HG03558 (cell line): ENCODE measurements around the gene CYTL1.
"Not testable (repeated sequence)": the region's sequence is repeated elsewhere in the genome, so short reads cannot be mapped to it uniquely, and the experiment has no call there.

ENCODE experiments used
- ATAC-seq: cut with Tn5 transposase; IDR thresholded peaks from one replicate; pipeline ENCODE4 v1.9.1; 2021; ENCODE audit warnings: moderate number of reproducible peaks; ENCODE audit not compliant: unreplicated experiment; ENCODE audit errors: extremely low read depth

Gene CYTL1

DNA sequence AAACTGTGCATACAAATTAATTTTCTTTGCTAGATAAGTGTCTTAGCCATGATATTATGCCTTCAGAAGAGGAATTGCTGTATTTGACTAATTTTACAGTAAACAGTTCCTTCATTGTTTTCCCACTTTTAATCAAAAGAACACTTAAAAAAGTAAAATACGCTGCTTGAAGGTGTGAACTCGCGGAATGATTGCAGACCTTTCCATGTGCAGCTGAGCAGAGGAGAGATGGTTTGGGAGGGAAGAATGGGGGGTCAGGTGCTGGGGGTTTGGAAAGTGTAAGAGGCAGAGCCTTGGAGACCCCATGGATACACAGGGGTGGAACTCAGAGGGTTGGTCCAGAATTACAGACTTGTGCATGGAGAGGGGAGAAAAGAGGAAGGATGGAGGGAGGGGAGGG lies 15.3 kb downstream of the CYTL1 start:
- ATAC-seq, result no peak

GRCh38 chr4:5003372-5003857 lies 15.8 kb downstream of the CYTL1 start:
- no peak for ATAC-seq

GRCh38 chr4:5001641-5002040 lies 17.6 kb downstream of the CYTL1 start:
- ATAC-seq, result not testable (repeated sequence)

DNA sequence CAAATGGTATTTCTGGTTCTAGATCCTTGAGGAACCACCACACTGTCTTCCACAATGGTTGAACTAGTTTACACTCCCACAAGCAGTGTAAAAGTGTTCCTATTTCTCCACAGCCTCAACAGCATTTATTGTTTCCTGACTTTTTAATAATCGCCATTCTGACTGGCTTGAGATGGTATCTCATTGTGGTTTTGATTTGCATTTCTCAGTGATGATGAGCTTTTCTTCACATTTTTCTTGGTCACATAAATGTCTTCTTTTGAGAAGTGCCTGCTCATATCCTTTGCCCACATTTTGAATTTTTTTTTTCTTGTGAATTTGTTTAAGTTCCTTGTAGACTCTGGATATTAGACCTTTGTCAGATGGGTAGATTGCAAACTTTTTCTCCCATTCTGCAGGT lies 22.3 kb downstream of the CYTL1 start:
- ATAC-seq, result not testable (repeated sequence)

GRCh38 chr4:4995908-4996265 lies 23.4 kb downstream of the CYTL1 start:
- no peak for ATAC-seq

DNA sequence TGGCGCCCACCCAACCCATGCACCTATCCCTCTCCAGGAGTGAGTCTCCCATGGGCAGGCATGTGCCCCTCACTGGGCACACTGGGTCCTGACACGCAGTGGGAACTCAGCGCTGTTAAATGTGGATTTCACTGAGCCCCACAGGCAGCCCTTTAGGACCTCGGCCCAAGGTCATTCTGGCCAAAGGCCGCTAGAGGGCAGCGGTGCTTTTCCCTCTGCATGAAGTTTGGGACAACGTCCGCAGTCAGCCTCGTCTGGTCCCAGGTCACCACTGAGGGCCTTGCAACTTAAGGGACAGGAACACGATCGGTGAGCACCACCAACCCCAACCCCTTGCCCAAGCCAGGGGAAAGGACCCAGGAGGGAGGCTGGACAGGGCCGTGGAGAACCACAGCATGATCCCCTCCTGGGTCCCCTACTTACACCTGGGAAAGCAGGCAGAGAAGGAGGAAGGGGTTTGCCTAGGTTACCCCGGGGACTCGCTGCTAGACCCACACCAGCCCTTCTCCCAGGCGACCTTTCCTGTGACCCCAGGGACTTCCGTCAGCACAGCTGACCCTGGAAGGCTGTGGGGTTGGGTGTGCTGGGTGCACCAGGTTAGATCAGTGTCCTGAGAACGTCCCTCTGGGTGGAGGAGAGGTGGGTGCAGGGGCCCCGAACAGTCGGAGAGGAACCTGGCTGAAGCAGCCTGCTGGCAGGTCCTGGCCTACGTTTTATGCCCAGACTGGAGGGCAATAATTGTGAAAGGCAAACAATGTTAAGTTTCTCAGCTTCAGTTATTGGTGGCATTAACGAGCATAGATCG lies 24.0 kb downstream of the CYTL1 start:
- no peak for ATAC-seq

DNA sequence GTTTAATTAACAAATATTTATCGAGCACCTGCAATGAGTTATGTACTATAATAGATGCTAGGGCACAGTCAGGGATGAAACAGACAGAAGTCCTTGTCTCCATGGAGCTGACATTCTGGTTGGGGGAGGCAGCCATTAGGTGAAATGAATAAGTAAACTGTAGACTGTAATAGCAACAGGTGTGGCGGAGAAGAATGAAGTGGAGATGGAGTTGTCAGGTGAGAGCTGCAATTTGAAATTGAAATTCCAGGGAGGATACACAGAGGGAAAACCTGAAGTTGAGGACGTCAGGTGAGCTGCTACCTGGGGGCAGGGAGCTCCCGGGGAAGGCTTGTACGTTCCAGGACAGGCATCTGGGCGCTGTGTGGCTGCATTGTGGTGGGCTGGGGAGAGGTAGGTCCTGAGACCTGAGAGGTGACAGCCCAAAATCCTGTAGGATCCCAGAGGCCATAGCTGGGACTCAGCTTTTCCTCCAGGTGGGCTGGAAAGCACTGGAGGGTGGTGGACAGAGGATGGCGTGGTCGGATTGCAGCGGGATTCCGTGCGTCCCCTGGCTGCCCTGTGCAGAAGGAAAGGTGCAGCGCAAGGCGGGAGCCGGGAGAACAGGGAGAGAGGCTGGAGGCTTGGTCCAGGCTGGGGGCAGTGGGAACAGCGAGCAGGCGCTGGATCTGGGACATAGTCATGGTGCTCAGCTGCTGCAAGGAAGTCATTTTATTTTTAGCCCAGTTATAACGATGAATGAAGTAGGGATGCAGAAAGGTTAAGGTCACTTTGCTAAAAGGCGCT lies 24.8 kb downstream of the CYTL1 start:
- no peak for ATAC-seq

DNA sequence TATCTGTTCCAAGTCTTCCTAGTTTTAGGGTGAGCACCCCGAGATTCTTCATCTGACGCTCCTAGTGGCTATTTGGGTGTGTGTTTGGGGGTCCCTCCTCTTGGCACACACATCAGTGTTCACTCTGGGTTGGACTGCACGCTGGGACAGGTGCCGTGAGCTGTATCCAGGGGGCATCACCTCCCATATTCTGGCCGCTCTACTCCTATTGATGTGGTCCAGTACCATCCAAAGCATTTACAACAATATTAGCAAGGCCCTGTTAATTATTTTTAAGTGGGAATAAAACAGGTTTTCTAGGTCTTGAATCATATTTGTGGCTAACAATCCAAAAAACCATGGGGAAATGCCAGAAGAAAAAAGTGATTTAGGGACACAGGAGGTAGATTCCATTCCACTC lies 26.4 kb downstream of the CYTL1 start:
- no peak for ATAC-seq

- no peak for ATAC-seq
These were observed 27.6 kb downstream of the CYTL1 start for GRCh38 chr4:4991541-4992099.

DNA sequence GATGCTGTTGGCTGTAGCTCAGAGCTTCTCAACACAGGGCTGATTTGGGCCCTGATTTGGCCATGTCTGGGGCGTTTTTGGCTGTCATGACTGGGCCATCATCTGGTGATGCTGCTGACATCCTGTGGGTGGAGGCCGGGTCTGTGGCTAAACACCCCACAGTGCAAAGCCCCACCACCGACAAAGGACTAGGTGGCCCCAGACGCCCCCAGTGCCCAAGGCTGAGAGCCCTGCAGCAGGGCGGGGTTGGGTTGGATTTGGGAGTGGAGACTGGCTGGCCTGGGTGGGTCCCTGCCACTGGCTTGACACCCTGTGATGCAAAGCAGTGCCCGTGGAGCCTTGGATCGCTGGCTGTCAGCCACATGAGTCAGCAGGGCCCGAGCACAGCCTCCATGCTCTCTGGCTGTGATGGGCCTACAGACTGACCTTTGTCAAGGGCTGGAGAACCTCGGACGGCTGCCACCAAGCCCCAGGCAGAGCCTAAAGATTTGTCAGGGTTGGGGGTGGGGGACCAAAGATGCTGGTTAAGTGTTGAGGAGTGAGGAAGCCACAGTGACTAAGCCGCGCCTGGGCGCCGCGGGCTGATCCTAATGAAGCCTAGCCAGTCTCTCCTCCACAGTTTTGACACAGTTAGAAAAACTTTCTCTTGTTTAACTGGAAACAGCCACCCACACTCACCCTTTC lies 28.3 kb downstream of the CYTL1 start:
- ATAC-seq, result no peak

GRCh38 chr4:4990329-4990728 lies 28.9 kb downstream of the CYTL1 start:
- ATAC-seq, result no peak

DNA sequence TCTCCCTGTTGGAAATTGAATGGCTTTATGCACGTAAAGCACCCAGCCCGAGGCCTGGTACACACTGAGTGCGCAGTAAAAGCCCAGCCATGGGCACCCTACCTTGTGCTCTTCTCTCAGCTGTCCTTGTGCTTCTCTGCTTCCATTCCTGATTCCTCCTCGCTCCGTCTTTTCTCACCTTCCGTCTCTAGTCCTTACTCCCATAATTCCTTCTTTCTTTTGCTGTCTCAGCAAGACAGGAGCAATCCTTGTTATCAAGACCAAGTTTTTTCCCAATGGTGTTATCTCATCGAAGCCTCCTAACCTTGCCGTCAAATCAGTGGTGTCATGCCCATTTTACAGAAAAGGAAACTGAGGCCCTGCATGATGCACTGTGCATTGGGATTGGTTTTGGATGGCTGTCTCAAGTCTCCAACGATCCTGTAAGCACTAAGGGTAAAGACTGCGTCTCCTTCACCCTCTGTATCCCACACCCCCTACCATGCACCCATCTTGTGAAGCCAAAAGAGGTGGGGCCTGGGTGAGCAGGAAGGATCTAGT lies 30.1 kb downstream of the CYTL1 start:
- ATAC-seq, result no peak

GRCh38 chr4:4987656-4988055 lies 31.6 kb downstream of the CYTL1 start:
- no peak for ATAC-seq

- no peak for ATAC-seq
These were observed 32.4 kb downstream of the CYTL1 start for GRCh38 chr4:4986841-4987240.

- ATAC-seq, result no peak
These were observed 33.4 kb downstream of the CYTL1 start for GRCh38 chr4:4985844-4986243.

DNA sequence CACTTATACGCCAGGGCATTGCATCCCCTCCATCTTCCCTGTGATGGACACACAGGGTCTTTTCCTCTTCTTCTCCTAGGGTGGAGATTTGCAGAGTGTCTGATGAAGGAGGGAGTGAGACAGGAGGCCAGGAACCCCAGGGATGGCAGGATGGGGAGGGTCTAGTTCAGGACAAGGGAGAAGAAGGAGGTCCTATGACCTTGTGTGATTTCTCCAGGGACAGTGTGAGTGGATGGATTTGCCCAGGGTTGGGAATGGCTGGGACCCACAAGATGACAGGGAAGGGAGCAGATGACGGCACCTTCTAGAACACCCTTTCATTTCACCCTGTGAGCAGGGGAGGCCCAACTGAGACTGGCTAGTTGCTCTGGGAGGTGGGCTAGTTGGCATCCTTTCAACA lies 34.2 kb downstream of the CYTL1 start:
- no peak for ATAC-seq

- no peak for ATAC-seq
These were observed 35.1 kb downstream of the CYTL1 start for GRCh38 chr4:4984186-4984585.

GRCh38 chr4:4981827-4982226 lies 37.4 kb downstream of the CYTL1 start:
- ATAC-seq, result no peak

- ATAC-seq, result no peak
These were observed 37.8 kb downstream of the CYTL1 start for GRCh38 chr4:4981427-4981826.

GRCh38 chr4:4980621-4981230 lies 38.5 kb downstream of the CYTL1 start:
- ATAC-seq, result no peak
